Globus pallidus (tissue), 1 donor: ENCODE measurements around the gene TRIP11.

ENCODE experiments used
- DNase-seq: peaks from one replicate; pipeline ENCODE4 v3.0.0-alpha.2; 2015; ENCODE audit warnings: low spot score

The TRIP11 gene

DNA sequence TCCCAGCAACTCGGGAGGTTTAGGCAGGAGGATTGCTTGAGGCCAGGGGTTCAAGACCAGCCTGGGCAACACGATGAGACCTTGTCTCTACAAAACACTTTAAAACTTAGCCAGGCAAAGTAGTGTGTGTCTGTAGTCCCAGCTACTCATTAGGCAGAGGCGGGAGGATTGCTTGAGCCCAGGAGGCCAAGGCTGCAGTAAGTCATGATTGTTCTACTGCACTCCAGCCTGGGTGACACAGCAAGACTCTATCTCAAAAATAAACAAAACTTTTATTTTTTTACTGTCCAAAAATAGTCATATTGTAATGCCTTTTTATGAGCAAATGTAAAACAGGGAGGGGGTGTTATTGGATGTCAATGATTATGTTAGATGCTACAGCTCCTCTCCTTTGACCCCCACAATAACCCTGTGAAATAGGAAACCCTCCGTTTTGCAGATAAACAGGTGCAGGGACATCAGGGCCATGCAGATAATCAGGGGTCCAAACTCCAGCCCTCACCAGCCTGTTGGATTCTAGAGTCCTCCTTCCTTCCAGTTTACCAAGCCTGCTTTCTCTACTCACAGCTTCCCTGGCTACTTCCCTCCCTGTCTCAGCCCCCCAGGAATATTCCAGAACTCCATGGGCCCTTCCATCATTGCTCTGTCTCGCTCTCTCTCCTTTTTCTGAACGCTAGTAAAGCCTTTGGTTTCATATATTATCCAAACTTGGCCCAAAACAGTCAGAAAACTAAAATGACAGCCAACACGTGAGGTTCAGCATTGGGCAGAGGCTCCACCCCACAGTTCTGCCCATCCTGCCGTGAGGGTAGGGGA lies 86.5 kb downstream of the TRIP11 start:
- no peak for DNase-seq

DNA sequence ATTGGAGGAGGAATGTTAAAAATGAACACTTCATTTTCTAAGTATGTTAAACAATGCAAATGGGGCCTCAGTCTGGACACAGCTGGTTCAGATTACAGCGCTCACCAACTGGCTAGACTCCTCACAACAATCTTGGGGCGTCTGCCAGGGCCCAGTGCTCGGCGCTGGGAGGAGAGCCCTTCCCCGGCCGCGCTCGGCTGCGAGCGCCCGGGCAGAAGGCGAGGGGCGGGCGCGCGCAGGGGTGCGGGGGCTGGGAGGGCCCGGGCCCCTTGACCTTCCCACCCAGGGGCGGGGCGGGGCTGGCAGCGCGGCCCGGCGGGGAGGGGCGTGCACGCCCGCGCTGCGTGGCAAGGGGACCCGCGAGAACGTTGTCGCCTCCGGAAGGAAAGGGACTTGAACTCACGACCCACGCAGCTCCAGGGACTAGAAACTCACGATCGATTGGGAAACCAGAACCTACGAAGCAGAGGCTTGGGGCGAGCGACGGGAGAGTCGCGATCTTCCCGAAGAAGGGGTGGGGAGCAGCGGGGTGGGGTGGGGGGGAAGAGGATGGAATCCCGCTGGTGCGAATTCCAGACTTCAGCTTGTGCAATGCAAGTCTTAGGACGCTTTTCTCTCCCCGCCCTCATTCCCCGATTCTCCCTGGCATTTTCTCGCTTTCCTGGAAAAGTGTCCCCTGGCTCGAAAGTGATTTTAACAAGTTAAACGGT lies 92.2 kb downstream of the TRIP11 start, which contains the start of gene FBLN5:
Gene FBLN5 (minus strand): TSS at position 220 of the 710 bp plus-strand sequence. CDS start 465 bp downstream, outside the sequence.
- peak; percentile 16 for DNase-seq

DNA sequence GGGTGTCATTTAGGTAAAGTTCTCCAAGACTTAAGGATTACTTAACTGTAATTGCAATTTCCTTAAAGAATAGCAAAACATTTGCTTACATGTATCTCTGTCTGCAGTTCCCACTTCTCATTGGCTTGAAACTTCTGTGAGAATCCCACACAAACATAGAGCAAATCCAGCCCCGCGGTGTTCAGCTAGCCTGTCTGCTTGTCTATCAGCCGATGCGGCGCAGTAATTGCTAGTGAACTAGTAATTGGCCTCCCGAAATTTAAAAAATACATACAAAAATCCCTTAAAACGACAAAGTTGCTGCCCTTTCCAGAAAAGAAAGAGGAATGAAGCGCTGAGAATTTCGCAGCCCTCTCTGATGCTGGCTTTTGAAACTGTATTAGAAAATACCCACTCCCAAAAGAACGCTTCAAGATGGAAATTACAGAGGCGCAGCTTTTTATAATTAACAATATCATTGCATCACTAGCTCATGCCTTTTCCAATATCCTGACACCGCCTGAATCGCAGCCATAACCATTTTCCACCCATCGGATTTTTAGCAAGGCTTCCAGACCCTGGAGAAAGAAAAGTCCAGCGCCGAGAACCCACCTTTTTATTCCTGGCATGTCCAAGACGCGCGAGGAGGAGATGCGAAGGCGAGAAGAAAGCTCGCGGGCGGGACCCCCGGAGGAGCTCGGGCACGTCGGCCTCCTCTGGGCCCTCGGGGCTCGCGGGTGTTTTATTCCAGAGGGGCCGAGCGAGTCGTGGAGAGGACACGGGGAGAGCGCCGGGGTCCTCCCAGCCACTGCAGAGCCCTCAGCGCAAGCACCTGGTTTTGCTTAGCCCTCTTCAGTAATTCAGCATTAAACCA lies 93.0 kb downstream of the TRIP11 start:
- DNase-seq: no peak

DNA sequence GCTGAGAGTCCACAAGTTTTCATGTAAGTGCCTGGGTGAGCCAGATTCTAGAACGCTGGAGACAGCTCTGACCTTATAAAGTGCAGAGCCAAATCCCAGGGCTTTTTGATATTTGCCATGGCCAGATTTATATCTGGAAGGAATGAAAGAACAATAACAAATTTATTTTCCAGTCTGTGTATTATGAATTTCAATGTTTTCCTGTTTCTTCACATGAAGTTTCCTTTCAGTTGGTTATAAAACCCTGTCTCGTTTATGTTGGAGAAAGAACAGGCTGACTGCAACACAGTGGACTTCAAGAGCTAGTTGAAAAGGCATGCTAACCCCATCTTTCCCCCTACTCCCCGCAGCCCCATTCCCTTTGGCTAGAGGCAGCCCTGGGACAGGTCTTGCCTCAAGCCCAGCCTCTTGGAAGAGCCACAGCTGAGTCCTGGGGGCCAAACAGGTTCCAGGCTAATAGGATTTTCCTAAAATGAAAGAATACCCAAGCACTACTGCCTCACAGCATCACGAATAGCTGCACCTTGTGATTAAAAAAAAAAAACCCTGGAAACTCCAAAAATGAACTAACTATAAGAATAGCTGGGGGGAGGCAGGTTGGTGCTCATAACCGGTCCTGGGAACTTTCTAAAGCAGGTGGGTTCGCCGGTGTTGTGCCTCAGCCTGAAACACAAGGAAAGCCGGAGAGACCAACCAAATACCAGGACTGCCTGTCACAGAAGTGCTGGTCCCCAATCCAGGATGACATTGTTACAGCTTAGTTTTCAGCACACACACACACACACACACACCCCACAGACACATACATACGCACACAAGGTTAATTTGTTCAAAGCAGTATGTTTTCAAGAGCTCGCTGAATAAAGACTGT lies 93.9 kb downstream of the TRIP11 start:
- DNase-seq: no peak

DNA sequence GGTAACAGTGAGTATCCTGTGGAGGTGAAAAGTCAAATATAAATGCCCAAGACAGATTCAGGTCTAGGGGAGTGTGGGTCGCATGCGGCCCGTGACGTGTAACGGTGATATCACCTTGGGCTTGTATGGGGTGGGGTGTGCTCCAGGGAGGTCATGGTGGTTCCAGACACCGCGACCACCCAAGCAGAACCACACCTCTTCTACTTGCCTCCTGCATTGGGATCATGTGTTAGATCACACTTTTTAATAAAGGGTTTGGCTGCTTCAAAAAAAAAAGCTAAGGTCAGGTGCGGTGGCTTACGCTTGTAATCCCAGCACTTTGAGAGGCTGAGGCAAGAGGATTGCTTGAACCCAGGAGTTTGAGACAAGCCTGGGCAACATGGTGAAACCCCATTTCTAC lies 96.9 kb downstream of the TRIP11 start:
- DNase-seq: no peak

DNA sequence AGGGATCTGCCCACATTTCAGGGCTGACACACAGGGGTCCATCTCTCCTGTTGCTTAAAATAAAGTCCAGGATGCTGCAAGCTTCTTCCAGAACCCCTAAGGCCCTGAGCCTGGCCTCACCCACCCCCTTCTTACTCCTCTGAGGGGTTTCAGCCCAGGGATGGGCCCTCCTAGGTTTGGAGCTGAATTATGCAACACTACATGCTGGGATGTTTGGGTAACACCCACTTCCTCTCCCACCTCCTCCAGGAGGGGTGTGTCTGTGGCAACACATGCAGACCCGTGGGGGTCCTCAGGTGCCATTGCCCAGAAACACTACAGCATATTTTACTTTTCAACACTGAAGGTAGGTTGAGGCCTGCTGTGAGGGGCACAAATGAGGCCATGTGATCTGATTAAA lies 97.7 kb downstream of the TRIP11 start:
- DNase-seq: no peak

DNA sequence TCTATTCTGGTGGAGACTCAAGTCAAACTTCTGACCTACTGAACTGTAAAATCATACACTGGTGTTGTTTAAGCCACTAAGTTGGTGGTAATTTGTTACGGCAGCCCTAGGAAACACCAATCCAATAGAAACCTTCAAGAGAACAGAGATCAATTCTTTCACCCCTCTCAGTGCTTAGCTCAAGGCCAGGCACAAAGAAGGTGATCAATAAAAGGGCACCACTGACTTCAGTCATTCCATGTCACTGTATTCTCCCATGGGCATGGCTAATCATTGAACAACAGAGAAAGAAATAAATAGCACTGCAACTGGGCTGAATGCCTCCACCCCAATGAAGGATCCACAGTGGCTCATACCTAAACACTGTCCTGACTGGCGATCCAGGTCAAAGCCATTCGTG lies 99.7 kb downstream of the TRIP11 start:
- DNase-seq: no peak

DNA sequence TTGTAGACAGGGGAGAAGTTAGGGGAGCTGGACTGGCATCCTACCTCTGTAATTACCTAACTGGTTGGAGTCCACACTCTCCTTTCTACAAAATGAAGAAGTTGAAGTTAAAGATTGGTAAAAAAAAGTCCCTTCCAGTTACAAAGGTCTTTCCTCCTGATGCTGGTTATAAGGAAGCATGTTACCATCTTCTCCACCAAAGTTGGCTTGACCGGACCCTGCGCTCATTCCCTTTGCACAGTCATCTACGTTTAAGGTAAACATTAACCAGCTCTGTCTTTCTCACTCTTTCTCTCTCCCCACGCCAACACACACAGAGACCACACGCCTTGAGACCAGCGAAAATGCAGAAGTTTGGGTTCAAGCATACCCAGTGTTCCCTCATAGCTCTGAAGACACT lies 104.3 kb downstream of the TRIP11 start:
- no peak for DNase-seq

DNA sequence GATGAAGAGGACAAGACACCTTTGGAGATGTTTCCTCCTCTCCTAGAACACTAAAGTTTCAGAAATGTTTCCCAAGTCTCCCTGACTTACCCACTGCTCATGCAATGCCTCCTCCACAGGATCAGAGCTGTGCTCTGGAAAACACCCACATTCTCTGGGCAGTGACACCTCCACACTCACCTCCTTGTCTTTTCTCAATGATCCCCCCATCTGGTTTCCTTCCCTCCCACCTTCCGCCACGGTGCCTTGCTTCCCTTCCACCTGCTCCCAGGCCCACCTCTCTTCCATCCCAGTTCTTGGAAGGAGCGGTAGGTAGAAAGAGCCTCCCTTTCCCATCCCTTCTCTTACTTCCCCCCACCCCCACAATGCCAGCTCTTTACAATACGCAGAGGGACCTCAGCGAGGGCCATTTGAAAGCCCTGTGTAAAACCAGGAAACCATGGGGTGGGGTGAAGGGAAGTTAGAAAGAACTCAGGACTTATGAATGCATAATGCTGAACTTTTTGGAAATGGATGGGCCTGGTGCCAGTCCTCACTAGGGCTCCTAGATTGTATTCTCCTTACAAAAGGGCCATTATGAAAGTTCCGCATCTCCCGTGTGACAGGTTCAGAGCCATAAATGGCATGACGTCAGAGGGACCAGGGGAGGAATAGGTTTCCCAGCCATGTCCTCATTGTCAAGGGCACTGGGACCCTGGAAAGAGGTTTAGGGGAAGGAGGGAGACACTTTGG lies 105.1 kb downstream of the TRIP11 start:
- no peak for DNase-seq

DNA sequence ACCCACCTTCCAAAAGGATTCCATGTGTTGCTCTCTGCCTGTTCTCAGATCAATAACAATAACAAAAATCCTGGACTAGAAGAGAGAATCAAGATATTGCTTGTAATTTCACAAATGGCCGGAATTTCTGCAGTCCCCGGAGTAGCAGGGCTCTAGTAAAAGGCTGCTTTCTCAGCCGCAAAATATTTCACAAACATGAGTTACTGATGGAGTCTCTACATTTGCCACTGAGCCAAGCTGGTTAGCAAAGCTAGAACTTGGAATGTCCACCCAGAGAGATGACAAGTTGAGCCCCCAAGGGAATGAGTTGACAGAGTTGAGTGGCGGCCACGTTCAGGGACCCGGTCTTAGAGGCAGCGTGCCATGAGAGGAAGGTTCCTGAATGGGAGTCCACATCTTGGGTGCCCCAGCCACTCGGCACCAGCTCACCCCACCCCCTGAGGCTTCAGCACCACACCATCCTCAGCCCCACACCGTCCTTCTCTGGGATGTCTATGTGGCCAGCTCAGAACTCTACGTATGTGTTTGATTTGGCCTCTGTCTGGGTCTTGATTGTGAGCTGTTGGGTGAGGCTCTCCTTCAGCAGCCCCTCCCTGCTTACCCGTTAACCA lies 108.3 kb downstream of the TRIP11 start:
- DNase-seq: no peak

DNA sequence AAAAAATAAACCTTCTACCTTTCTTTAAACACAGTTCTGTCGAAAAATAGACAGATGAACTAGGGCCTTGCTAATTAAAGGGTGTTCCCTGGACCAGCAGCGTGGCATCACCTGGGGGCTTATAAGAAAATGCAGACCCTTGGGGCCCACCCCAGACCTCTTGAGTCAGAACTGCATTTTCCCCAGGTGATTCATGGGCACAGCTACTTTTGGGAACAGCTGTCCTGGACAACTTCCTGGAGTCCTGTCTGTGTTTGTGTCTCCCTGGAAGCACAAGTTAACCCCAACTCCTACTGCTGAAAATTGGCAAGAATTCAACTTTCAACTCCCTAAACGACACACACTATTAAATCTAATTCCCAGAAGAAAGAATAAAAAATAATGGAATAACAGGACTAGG lies 110.2 kb downstream of the TRIP11 start:
- DNase-seq: no peak

DNA sequence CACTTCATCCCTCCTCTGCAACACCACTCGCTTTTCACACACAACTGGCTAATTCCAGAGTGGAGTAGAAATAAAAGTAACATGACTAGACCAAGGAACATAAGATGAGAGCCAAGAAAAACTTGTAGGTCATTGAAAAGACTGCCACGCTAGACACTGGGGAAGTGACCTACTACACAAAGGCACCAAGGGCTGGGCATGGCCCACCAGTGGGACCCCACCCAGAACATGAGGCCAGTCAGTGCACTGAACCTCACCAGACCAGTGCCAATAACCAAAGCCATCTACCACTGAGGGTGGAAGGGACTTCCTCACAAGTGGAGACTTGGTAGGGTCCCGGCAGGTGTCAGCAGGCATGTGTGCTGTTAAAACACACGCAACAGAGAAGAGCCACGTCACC lies 112.1 kb downstream of the TRIP11 start:
- no peak for DNase-seq

DNA sequence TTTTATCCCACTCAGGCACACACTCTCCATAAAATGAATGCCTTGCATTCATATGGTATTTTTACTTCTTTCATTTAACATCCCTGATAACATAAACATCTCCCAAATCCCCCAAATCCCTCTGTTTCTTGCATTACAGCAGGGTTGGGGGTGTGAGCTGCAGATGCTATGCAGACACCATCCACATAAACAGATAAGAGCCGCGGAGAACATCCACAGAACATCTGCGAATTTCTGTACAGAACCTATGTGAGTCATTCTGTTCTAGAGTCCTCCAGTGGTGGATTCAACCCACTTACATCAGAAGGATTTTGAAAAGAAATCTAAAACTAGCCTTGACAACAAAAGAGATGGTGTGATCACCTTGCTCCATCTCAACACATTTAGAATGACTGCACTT lies 112.7 kb downstream of the TRIP11 start:
- no peak for DNase-seq

DNA sequence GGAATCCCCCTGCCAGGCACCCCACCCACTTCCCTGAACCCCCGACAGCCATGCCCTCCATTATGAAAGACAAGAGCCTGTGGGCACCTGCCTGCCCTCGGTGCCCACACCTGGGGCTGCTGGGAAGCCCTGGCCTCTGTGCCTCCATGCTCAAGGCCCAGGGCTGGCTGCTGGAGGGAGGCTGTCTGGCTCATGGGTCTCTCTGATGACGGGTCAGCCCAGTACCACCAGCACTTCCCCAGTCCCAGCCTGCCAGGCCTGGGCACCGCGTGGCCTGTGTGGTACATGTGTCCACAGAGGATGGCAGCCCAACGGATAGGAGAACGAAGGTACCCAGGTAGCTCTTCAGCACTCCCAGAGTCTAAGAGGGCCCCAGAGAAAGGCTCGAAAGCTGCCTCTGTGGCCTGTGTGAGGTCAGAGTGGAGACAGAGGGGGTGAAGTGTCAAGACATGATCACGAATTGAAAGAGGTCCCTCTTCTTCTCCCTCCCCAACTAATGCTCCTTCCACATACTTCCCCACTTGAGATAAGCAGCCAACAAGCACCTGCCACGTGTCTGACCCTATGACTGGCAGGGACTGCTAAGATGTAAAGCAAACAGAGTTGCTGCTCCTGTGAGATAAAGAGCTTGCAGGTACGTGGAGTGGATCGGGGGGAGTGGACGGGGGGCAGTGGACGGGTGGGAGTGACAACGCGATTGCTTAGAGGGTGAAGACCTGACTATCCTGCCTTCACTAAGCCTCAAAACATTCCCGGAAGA lies 113.5 kb downstream of the TRIP11 start:
- DNase-seq: no peak

DNA sequence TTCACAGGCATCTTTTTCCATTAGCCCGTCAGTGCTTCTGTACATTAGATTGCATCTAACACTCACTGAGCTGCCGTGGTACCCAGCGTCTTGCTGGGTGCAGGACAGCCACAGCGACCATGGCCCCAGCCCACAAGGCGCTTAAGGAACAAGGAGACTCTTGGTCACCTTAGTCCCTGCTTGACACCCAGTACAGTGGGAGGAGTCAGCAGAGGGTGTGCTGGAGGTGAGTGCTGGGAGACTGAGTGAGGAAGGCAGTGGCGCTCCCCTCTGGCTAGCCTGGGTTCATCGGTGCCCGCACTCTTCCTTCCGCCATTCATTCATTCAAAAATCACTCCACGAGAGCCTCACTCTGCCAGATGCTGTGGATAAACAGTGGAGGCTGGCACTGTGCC lies 114.1 kb downstream of the TRIP11 start:
- DNase-seq: no peak

DNA sequence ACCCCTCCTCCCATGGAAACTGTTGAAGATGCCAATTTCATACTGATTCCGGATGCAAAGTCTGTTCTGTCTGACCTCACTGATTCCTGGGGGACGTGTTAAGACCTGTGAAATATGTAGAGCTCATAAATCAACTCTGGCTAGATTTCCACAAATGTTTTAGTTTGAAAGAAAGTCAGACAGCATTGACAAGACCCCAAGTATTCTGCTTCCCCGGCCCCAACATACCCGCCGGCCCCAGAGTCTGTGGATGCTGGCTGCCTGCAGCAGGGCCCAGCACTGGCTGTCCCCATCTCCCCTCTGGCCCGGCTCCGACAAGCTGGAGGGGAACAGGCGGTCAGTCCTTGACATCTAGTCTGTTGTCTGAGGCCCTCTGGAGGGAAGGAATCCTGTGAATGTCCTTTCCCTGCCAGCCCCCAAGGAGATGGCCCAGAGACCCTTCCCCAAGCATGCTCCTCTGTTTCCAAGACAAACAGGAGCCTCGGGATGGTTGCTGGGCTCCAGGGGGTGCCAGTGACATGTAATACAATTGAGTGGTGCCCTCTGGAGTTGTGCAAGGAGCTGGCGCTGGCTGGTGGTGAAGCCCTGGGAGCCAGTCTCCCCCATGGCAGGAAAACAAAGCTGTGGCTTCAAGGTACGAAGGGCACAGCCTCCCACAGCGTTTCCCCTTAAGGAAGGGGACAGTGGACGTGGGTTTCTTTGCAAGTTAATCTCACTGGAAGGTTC lies 114.7 kb downstream of the TRIP11 start:
- no peak for DNase-seq

DNA sequence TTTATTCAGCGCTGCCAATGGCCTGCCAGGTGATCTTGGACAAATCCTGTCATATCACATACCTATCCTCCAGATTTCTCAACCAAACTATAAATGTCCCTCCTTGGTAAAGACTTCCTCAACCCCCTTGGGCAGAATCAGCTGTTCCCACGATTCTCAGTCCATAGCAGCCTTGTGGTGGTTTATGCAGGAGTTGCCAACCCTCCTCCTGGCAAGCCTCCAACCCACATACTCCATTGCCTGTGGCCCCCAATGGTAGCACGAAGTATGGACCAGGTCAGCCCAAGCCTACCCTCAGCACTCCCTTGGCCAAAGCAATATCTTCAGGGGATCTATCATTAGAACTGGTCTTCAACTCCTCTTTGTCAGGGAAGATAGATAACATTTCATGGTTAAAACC lies 119.3 kb downstream of the TRIP11 start:
- no peak for DNase-seq

DNA sequence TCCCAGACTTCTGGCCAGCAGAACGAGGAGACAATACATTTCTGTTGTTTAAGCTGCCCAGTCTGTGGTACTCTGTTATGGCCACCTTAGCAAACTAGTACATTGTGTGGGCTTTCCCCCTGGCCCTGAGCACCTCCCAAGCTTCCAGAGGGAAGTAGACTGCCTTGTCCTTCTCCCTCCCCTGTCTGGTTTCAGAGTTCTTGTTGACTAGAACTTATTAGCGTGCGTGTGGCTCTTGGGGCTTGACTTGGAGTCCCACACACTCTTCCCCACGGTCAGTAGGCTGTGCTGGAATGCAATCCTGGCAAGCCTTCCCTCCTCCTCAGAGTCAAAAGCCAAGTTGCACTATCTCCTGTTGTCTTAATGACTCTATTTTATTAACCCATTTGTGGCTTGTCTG lies 120.0 kb downstream of the TRIP11 start:
- peak; percentile 17 for DNase-seq
